MM.1S (cell line): ENCODE data around the gene SLC38A8.

Experiments used
- CTCF ChIP-seq: fragments of 300-600 bp; sonication (generic); IDR thresholded peaks from 2 replicates; pipeline ENCODE4 v1.5.1; 2016; ENCODE audit warnings: antibody characterized with exemption, low read length, mixed read lengths
- EZH2 ChIP-seq: fragments of 300-600 bp; sonication (generic); optimal IDR thresholded peaks from 2 replicates; pipeline ENCODE3; 2017; ENCODE audit warnings: low read depth, mild to moderate bottlenecking, antibody characterized with exemption, low read length, mixed read lengths
- EZH2phosphoT487 ChIP-seq: fragments of 300-600 bp; sonication (generic); IDR thresholded peaks from 2 replicates; pipeline ENCODE4 v1.6.1; 2018; ENCODE audit warnings: antibody characterized with exemption, low read length

GRCh38 chr16:84048270-84048669, 5.7 kb upstream of the SLC38A8 start:
- TF ChIP-seq CTCF = no peak
- TF ChIP-seq EZH2phosphoT487 = no peak
- TF ChIP-seq EZH2 = no peak
